Embryonic facial prominence (tissue), 1 donor: Measurements from ENCODE around the gene LOXL1.
"Not testable (repeated sequence)": the region's sequence is repeated elsewhere in the genome, so short reads cannot be mapped to it uniquely, and the experiment has no call there.

Experiments used
- DNase-seq: peaks from one replicate; pipeline ENCODE4 v3.0.0-alpha.2; 2016; ENCODE audit errors: extremely low spot score

The LOXL1 gene

DNA sequence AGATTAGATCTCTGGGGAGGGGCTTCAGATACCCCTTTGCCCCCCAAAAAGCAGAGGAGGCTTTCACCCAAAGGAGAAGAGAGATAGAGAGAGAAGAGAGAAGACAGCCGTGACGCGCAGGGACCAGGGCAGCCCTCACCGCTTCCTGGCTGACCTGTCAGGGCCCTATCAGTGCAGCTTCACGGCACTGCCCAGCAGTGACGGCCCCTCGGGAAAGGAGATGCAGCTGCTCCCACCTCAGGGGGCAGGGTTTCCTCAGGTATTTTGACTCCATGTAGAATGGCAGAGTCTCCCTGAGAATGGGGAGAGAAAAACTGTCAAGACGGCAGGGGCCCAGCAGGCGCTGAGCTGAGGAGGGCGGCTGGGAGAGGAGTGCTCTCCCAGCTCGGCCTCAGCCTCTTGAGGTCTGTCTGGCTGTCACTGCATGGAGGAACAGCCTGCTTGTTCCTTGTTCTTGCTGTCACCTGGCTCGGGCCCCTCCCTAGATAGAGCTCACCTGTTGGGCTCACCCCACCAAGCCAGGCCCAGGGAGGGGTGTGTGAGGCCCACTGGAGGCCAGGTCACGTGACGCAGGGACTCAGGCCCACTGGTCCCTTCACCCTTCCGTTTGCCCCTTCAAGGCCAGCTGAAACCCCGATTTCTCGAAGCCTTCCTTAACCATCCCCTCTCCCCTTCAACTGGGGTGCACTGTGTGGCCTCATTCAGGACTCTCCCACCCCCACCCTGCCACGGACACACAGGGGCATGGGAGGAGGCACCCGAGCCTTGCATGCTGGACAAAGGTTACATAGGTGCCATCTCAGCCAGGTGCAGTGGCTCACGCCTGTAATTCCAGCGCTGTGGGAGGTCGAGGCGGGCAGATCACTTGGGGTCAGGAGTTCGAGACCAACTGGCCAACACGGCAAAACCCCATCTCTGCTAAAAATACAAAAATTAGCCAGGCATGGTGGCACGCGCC lies 28.2 kb downstream of the LOXL1 start:
- no peak for DNase-seq

DNA sequence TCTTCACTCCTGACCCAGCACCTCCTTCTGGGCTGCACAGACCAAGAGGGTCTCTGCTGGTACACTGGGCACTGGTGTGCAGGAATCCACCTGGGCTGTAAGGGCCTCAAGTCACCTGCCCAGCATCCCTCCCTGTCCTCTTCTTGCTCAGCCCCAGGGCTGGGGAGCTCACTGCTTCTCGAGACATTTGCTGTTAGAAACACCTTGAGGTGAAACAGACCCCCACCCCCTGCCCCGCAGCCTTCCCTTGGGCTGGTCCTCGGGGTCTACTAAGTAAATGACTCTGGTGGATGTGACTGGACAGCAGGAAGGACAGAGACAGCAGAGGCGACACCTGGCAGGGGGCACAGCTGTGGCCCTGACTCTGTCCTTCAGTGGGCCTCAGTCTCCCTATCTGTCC lies 29.1 kb downstream of the LOXL1 start:
- DNase-seq, result no peak

DNA sequence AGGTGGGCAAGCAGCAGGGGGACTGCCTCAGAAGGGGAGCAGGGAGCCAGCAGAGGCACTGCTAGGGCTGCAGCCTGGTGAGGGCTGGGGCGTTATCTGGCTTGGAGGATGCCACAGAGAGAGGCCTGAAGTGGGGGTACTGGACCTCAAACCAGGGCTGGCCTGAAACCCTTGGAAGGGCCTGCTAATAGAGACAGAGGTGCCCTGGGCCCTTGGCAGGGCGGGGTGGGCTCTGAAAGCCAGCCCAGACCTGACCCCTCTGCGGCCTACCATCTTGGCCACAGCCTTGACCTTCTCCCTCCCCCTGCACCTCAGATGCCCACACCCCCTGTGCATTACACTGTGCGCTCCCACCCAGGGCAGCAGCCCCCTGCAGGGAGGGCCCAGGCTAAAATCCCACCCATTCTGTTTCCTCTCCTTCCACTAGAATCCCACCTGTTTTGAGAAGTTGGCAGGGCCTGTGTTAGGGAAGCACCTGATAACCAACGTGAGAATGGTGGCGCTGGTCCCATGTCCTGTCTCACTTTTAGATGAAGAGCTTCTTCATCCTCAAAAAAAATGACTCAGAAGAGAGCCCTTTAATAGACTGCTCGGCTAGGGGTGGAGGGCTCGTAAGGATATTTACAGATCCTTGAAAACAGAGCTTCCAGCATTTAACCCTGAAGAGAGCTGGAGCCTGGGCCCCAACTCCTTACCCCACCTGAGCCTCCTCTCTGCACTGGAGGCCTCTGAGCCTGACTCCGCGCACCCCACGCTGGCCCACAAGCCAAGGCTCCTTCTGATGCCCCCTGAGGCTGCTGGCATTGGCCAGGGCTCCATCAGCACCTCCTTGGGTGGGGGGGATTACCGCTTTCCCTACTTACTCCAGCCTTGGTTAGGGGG lies 29.8 kb downstream of the LOXL1 start:
- no peak for DNase-seq

DNA sequence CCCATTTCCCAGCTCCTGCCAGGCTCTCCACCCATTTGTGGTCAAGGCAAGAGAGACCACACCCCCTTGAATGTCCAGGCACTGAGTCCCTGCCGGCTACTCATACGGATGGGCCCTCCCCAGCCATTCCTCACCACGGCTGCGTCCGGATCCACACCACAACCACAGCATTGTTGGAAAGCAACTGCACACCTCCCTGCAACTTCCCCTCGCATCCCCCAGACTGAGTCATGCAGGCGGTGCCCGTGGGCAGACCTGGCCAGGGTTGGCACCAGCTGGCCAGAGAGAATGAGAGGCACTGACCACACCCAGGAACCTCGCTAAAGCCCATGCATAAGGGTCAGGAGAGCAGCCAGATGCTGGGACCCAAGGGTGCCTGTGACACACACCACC lies 30.5 kb downstream of the LOXL1 start:
- DNase-seq, result no peak

DNA sequence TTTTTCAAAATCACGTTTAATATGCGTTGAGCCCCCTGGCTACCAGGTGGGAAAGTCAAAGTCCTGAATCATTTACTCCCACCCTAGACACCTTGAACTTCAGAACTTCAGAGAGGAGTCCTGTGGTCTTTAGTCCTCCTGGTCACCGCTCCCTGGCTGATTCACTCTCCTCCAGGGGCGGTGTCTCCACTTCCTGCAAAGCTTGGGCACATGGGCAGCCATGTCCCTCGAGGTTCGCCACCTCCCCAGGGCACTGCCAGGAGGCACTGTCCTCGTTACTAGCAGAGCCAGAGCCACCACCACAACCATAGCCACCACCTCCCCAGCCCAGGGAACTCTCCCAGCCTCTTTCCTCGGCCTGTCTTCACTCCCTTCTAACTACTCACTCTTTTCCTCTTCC lies 31.0 kb downstream of the LOXL1 start:
- DNase-seq, result no peak

DNA sequence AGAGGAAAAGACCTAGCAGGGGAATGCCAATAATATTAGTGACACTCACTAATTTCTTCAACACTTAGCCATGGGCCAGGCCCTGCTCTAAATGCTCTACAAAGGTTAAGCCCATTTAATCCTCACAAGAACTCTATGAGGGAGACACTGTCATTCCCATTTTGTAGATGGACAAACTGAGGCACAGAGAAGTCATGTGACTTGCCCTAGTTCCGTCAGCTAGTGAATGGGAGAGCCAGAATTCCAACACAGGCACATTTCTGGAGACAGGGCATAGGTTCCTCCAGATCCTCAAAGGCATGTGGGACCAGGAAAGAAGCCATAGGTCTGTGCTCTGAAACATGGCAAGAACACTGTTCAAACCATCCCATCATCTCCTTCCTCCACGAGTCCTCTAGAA lies 31.5 kb downstream of the LOXL1 start:
- no peak for DNase-seq

DNA sequence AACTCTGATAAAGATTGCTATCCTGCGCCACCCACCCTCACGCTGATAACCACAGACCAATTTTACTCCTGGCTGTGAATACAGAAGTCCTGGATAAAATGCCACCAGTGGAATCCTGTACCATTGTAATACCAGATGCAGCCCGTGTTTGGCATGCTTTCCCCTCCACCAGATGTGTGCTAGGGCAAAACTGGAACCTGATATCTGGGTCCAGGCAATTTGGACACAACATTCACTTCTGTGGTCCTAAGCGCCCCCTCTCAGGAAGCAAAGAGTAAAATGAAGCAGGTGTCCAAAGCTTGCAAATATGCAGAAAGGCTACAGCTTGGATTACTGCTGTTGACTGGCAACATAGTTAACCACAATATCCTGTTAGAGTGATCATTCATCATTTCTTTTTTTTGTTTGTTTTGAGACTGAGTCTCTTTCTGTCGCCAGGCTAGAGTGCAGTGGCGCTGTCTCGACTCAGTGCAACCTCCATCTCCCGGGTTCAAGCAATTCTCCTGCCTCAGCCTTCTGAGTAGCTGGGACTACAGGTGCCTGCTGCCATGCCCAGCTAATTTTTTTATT lies 32.8 kb downstream of the LOXL1 start:
- DNase-seq, result no peak

DNA sequence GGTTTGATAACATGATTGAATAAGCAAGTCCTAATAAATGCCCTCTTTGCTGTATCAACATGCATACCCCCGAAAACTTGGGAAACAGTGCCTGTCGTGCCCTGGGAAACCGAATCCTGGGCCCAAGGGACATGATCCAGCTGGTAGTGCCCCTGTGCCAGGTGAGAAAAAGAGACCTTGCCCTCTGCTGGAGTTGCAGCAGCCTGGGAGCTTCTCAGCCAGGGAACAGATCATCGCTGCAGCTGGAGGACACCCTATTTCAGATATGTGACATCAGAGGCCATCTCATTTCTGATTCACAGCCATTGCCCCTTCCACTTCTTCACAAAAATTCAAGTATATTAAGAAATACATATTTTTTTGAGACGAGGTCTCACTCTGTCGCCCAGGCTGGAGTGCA lies 33.5 kb downstream of the LOXL1 start:
- no peak for DNase-seq

DNA sequence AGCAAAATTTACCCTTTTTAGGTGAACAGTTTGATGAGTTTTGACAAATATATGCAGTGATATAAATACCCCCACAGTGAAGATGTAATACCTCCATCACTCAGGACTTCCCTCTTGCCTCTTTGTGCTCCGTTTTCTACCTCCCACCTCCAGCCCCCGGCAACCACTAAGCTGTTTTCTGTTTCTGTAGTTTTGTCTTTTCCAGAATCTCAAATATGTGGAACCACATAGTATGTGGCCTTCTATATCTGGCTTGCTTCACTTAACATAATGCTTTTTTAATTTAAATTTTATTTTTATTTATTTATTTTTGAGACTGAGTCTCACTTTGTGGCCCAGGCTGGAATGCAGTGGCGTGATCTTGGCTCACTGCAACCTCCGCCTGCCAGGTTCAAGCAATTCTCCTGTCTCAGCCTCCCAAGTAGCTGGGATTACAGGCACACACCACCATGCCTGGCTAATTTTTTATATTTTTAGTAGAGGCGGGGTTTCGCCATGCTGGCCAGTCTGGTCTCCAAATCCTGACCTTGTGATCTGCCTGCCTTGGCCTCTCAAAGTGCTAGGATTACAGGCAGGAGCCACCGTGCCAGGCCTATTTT lies 34.3 kb downstream of the LOXL1 start:
- not testable (repeated sequence) for DNase-seq

DNA sequence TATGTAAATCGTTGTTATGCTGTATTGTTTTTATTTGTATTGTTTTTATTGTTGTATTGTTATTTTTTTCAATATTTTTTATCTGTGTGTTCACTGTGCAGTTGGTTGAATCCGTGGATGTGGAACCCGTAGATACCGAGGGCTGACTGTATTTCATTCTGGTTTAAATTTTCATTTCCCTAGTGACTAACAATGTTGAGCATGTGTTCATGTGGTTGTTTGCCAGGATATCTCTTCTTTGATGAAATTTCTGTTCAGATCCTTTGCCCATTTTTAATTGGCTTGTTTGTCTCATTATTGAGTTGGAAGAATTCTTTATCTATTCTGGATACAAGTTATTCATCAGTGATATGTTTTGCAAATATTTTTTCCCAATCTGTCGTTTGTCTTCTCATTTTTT lies 36.2 kb downstream of the LOXL1 start:
- no peak for DNase-seq

DNA sequence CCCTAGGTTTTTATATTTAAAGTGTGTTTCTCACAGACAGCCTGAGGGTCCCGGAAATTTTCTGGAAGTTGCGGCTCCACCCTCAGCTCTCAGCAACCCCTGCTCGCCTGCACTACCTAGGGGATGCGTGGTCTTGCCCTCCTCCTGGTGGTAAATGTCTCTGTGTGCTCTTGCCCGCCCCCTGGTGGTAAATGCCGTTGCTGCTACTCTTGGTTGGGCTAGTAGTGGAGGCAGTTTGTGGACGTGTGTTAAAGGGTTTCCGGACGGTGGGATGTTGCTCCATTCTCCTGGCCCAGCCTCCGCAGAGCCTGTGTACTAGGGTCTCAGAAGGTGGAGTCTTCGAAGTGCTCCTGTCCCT lies 38.5 kb downstream of the LOXL1 start:
- DNase-seq, result no peak

DNA sequence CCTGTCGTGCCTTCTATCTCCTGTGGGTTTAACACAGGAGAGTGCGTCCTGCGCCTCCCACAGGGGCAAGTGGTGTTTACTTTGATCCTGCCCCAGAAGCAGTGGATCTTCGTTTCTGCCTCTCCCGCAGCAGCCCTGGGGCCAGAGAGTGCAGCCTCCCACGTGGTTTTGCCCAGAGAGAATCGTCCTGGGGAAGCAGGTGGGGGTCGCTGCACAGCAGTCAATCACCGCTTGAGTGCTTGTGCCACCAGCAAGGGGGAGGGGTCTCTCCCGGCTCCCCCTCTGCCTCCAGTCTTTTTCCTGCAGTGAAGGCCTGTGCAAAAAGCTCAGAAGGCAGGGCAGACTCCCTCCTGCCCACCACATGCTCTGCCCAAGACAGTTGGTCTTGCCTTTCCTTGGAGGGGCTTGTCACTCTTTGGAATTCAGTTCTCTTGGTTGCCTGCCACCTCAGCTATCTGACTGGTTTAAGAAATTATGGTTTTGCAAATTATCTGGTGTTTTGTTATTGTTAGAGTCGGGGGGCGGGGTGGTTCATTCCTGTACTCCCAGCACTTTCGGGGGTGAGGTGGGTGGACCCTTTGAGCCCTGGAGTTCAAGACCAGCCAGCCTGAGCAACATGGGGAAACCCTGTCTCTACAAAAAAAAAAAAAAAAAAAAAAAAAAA lies 39.0 kb downstream of the LOXL1 start:
- no peak for DNase-seq

DNA sequence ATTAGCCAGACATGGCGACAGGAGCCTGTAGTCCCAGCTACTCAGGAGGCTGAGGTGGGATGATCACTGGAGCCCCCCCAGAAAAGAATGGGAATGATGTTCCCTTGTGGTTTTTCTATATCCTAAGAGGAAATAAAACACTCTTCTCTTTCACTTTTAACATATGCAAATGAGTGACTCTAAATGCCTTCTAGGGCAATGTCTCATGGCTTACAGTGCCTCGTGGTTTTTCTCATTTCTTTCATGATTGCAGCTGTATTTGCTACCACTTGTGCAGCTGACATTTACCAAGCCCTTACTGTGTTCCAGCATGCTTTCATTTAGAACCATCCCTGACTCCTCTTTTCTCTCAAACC lies 39.5 kb downstream of the LOXL1 start:
- DNase-seq, result no peak

DNA sequence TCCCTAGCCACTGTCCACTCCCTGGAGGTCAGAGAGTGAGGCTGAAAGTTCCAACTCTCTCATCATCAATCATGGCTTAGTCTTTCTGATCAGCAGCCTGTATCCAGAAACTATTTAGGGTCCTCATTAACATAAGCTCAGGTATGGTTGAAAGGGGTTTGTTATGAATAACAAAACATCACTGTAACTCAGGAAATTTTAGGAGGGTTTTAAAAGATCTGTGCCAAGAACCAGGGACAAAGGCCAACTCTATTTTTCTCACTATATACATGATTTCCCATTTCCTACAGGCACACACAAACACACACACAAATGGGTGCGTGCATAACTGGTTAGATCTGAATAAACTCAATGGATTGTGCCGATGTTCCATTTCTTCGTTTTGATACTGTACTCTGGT lies 42.2 kb downstream of the LOXL1 start:
- DNase-seq, result no peak

DNA sequence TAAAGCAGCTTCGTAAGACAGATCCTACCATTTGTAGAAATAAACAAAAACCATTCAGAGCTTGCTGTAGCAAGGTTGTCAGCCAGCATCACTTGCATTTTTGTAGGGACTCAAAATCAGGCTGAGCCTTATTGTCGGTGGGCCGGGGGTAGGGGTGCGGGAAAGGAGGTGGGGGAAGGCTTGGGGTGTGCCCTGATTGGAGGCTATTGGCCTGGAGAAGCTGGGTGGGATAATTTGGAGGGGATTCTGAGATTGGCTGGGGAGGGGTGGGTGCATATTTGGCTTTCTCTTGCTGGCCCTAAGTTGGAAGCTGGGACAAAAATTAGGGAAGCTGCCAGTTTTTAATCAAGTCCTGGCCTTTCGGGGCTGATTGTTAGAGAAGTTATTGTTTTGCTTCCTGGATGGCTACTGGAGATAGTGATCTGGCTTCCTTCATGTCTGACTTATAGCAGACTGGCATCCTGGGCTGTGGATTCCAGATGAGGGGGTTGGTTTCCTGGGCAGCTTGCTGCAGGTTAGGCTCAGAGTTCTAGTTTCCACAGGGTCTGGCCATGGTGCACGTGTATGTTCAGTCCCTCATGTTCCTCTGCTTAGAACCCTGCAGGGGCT lies 43.0 kb downstream of the LOXL1 start:
- no peak for DNase-seq

DNA sequence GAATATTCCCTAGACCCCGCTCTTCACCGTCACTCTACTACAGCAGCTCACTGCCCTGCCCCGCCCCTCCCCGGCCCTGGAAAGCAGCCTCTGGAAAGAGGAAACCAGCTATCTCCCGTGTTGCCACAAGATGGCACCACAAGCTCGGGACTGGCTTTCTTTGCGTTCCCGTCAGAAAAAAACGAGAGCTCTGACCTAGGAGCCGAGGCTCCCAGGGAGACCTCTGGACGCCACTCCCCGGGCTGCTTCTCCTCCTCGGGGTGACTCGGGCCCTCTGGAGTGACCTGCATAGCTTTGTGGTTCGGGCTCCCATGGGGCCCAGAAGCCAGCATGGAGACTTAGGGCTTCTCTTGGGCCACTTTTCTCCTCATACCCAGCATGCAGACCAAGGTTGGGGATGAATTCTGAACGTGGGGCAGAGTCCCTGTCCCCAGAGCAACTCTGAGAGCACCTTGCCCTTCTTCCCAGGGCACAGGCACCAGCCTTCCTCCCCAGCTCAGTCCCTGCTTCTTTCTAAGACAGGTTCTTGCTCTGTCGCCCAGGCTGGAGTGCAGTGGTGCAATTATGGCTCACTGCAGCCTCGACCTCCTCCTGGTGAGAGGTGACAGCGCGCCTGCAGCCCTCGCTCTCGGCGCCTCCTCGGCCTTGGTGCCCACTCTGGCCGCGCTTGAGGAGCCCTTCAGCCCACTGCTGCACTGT lies 46.9 kb downstream of the LOXL1 start:
- peak; percentile 48 for DNase-seq

DNA sequence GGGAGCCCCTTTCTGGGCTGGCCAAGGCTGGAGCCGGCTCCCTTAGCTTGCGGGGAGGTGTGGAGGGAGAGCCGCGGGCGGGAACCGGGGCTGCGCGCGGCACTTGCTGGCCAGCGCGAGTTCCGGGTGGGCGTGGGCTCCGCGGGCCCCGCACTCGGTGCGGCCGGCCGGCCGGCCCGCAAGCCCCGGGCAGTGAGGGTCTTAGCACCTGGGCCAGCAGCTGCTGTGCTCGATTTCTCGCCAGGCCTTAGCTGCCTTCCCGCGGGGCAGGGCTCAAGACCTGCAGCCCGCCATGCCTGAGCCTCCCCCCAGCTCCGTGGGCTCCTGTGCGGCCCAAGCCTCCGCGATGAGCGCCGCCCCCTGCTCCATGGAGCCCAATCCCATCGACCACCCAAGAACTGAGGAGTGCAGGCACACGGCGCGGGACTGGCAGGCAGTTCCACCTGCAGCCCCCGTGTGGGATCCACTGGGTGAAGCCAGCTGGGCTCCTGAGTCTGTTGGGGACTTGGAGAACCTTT lies 47.5 kb downstream of the LOXL1 start:
- DNase-seq, result not testable (repeated sequence)

DNA sequence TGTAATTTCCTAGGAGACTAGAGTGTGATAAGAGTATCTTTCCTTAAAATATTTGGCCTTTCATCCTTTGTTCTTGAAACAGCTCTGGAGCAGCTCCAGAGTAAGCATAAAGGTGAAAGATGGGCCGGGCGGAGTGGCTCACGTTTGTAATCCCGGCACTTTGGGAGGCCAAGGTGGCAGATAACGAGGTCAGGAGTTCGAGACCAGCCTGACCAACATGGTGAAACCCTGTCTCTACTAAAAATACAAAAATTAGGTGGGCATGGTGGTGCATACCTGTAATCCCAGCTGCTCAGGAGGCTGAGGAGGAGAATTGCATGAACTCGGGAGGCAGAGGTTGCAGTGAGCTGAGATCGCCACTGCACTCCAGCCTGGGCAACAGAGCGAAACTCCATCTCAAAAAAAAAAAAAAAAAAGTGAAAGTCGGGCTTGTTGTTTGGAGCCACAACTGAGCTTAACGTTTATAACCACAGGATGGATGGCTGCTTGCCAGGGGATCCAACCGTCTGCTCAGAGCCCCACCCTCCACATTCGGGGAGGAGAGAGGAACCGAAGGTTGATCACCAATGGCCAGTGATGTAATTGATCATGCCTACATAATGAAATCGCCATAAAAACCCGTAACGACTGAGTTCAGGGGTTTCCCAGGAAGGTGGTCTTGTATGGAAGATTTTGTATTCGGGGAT lies 49.3 kb downstream of the LOXL1 start:
- DNase-seq, result not testable (repeated sequence)

DNA sequence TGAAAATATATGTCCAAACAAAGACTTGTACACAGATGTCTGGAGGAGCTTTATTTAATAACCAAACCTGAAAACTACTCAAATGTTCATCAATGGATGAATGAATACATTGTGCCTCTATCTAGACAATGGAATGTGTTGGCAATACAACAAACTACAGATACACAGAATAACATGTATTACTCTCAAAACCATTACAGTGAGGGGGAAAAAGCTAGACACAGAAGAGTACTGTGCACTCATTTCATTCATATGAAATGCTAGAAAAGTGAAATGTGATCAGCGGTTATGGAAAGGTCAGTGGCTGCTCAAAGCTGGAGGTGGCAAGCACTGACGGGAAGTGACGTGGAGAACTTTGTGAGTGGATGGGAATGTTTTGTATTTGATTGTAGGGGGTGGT lies 52.6 kb downstream of the LOXL1 start:
- no peak for DNase-seq

DNA sequence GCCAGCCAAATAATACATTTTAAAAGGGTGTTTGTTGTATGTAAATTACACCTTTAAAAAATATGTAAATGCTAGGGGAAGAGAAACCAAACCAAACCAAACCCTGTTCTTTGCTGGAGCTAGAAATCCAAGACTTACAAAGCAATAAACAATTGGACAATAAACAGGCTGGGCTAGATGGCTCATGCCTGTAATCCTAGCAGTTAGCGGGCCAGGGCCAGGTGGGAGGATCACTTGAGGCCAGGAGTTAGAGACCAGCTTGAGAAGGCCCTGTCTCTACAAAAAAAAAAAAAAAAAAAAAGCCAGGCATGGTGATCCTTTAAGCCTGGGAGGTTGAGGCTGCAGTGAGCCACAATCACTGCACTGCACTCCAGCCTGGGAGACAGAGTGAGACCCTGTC lies 53.4 kb downstream of the LOXL1 start:
- no peak for DNase-seq
